GM19023 (cell line): ENCODE measurements around the gene TIMM44.
"Not testable (repeated sequence)": the region's sequence is repeated elsewhere in the genome, so short reads cannot be mapped to it uniquely, and the experiment has no call there.

Experiments used
- ATAC-seq: cut with Tn5 transposase; IDR thresholded peaks from one replicate; pipeline ENCODE4 v1.9.1; 2021; ENCODE audit warnings: mild to moderate bottlenecking, moderate library complexity; ENCODE audit not compliant: unreplicated experiment

Gene TIMM44

GRCh38 chr19:7902796-7903243 lies 40.6 kb downstream of the TIMM44 start:
- no peak for ATAC-seq

GRCh38 chr19:7901337-7901736 lies 42.1 kb downstream of the TIMM44 start:
- no peak for ATAC-seq

- ATAC-seq = no peak
Observed at GRCh38 chr19:7900931-7901330, 42.5 kb downstream of the TIMM44 start.

GRCh38 chr19:7900401-7900870 lies 43.0 kb downstream of the TIMM44 start:
- ATAC-seq = no peak

GRCh38 chr19:7899751-7900378 lies 43.6 kb downstream of the TIMM44 start:
- no peak for ATAC-seq

- no peak for ATAC-seq
Observed at GRCh38 chr19:7898967-7899366, 44.5 kb downstream of the TIMM44 start.

GRCh38 chr19:7897292-7897691 lies 46.2 kb downstream of the TIMM44 start:
- ATAC-seq = no peak

- no peak for ATAC-seq
Observed at GRCh38 chr19:7895565-7895964, 47.9 kb downstream of the TIMM44 start.

- ATAC-seq = no peak
Observed at GRCh38 chr19:7894612-7895309, 48.7 kb downstream of the TIMM44 start.

- ATAC-seq = not testable (repeated sequence)
Observed at GRCh38 chr19:7893362-7894101, 49.9 kb downstream of the TIMM44 start.

- ATAC-seq = no peak
Observed at GRCh38 chr19:7888826-7889217, 54.6 kb downstream of the TIMM44 start.

GRCh38 chr19:7888145-7888825 lies 55.2 kb downstream of the TIMM44 start, which contains the start of gene LRRC8E:
Gene LRRC8E, plus strand, starts transcription at chr19:7888510. Its CDS starts 7,094 bp downstream, at chr19:7895604.
- ATAC-seq = no peak

- no peak for ATAC-seq
Observed at GRCh38 chr19:7887408-7888144, 55.9 kb downstream of the TIMM44 start.

- ATAC-seq = no peak
Observed at GRCh38 chr19:7885818-7886217, 57.6 kb downstream of the TIMM44 start.

- ATAC-seq = no peak
Observed at GRCh38 chr19:7883796-7884570, 59.5 kb downstream of the TIMM44 start.

- ATAC-seq = no peak
Observed at GRCh38 chr19:7883105-7883504, 60.4 kb downstream of the TIMM44 start.

GRCh38 chr19:7881910-7882309 lies 61.6 kb downstream of the TIMM44 start:
- ATAC-seq = no peak

- no peak for ATAC-seq
Observed at GRCh38 chr19:7879836-7880235, 63.6 kb downstream of the TIMM44 start.

- no peak for ATAC-seq
Observed at GRCh38 chr19:7879111-7879807, 64.2 kb downstream of the TIMM44 start.
